Cardiac ventricle fibroblast (primary cell): ENCODE measurements around the gene PODXL2. TPM values are rescaled to one million over a fixed set of nuclear protein-coding genes. Genes with fewer than 3 reads are reported as not detected.

Source experiments
- total RNA-seq: library from RNA; depleted of rRNA; stranded (reverse); fragments of >200 nt; gene quantifications from 2 replicates; pipeline ENCODE4 v1.2.3, GENCODE V29; 2015

Gene PODXL2, protein sequence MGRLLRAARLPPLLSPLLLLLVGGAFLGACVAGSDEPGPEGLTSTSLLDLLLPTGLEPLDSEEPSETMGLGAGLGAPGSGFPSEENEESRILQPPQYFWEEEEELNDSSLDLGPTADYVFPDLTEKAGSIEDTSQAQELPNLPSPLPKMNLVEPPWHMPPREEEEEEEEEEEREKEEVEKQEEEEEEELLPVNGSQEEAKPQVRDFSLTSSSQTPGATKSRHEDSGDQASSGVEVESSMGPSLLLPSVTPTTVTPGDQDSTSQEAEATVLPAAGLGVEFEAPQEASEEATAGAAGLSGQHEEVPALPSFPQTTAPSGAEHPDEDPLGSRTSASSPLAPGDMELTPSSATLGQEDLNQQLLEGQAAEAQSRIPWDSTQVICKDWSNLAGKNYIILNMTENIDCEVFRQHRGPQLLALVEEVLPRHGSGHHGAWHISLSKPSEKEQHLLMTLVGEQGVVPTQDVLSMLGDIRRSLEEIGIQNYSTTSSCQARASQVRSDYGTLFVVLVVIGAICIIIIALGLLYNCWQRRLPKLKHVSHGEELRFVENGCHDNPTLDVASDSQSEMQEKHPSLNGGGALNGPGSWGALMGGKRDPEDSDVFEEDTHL
- 3.6 and 6.7 TPM in 2 replicates for total RNA-seq

DNA sequence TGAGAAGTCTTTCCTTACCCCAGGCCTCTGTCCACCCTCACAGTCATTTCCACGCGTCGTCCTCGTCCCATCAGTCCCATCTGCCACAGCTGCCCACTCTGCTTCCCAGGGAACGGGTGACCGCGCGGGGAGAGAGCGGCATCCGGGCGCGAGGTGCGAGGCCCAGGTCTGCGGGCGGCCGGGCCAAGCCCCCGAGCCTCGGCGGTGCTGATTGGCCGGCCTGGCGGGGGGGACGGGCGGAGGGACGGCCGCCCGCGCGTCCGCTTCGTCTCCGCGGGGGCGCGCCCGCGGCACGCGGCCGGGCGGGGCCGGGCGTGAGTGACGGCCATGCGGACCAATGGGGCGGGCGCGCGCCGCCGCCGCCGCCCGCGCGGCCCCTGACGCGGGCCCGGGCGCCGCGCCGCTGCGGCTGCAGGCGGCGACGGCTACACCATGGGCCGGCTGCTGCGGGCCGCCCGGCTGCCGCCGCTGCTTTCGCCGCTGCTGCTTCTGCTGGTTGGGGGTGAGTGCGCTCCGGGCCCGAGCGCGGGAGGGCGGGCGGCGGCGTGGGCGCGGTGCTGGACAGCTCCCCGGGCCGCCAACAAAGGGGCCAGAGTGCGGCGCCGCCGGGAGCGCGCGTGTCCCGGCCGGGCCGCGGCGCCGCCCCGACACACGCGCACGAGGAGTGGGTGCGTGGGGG is at the start of gene PODXL2:
Gene PODXL2, plus strand, starts transcription at position 398 of the 679 bp plus-strand sequence. Its CDS starts 35 bp downstream, at position 433.

DNA sequence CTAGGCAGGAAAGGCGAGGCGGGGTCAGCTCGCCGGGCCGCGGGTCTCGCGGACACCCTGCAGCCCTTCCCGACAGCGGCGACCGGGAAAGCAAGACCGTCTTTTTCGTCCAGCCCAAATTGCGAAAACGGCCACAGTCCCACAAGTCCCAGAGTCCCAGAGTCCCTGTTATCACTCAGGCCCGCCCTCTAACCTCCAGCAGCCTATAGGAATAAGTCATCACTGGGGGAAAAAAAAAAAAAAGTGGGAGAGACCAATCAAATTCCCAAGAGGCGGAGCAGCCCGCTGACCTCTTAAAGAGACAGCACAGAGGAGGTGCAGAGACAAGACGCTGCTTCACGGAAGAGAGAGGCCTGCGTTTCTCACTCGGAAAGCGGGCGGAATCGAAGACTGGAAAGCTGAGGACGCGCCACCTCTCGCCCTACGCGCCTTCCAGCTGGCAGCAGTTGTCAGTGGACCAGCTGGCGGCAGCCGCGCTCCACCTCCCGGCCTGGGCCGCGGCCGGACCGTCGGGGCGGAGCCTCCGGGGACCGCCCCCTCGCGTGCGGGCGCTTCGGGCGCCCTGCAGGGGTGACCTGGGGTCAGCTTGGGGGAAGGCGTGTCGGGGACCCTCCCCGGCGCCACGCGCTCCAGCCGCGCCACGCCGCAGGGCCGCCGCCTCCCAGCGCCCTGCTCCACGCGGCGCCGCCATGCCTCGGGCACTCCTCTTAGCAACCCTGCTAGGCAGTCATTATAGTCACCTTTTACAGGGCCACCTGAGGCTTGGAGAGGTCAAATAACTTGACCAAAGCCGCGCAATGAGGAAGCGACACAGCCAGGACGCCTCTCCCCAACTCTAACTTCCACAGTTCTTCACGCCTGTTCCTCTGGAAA is 38.2 kb upstream of the PODXL2 start, which contains the start of gene TPRA1:
Gene TPRA1, minus strand, starts transcription at position 141 of the 873 bp plus-strand sequence. CDS start 10,587 bp downstream, outside the sequence.

DNA sequence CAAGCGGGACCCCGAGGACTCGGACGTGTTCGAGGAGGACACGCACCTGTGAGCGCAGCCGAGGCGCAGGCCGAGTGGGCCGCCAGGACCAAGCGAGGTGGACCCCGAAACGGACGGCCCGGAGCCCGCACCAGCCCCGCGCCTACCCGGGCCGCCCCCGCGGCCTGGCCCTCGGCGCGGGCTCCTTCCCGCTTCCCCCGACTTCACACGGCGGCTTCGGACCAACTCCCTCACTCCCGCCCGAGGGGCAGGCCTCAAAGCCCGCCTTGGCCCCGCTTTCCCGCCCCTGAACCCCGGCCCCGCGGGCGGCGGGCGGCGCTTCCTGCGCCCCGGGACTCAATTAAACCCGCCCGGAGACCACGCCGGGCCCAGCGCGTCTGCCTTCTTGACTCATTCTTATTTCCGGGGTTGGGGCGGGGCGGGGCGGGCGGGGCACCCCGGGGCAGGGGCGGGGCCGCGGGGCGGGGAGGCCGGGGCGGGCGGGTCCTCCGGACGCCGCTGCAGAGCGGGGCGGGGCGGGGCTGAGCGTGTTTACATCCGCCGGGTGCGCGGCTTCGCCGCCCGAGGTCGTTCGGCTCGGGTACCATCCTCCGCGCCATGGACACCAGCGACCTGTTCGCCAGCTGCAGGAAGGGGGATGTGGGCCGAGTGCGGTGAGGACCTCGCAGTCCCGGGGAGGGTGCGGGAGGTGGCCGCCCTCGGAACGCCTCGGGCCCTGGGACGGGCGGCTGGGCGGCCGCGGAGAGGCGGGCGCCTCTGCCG is 43.6 kb downstream of the PODXL2 start, which contains the start of gene ABTB1:
Gene ABTB1, plus strand, starts transcription at position 524 of the 762 bp plus-strand sequence. Its CDS starts 74 bp downstream, at position 598.

Other genes with a start within 250 kb of the PODXL2 start
- 36.8 and 43.2 TPM in 2 replicates for gene TPRA1, start 38.5 kb upstream of the PODXL2 start, total RNA-seq
- 7.7 and 12.3 TPM in 2 replicates for gene MCM2, start 30.8 kb upstream of the PODXL2 start, total RNA-seq
- 15.0 and 15.1 TPM in 2 replicates for gene ABTB1, start 43.8 kb downstream of the PODXL2 start, total RNA-seq
- gene MGLL, start 193.3 kb downstream of the PODXL2 start, total RNA-seq, result 9.4 and 9.6 TPM in 2 replicates